ENCODE data around the gene C18orf63.
"Not testable (repeated sequence)": the region's sequence is repeated elsewhere in the genome, so short reads cannot be mapped to it uniquely, and the experiment has no call there.

The C18orf63 gene

DNA sequence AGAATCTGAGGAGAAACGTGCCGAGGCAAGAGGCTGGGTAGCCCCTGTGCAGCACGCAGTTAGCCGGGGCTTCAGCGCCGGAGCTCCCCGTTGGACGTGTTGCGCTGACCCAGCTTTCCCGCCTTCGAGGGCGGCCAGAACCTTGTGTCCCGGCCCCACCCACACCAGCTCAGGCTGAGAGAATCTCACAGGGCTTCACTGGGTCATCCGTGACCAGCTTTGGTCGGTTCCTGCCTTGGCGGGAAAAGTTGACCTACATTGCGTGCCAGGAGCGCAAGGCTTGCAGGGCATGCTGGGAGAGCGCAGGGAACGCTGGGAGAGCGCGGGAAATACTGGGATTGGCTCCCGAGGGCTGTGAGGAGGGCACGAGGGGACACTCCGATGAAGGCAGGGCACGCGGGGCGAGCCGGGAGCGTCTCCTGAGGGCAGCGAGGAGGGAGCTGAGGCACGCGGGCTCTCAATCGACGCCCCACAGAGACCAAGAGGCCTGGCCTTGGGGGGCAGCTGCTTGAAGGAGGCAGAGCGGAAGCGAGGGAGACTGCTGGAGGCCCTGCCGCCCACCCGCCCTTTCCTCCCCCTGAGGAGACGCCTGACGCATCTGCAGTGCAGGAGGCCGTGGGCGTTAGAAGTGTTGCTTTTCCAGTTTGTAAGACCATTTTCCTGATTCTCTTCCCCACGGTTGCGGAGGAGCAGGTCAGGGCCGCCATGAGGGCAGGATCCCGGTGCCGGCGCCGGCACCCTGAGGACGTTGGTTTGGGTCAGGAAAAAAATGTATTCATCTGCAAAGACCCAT, at the start of gene C18orf63:
Gene C18orf63, plus strand, starts transcription at position 376 of the 793 bp plus-strand sequence. CDS start 2,027 bp downstream, outside the sequence.
- DNase-seq (ENCODE audit: low spot score), result no peak

DNA sequence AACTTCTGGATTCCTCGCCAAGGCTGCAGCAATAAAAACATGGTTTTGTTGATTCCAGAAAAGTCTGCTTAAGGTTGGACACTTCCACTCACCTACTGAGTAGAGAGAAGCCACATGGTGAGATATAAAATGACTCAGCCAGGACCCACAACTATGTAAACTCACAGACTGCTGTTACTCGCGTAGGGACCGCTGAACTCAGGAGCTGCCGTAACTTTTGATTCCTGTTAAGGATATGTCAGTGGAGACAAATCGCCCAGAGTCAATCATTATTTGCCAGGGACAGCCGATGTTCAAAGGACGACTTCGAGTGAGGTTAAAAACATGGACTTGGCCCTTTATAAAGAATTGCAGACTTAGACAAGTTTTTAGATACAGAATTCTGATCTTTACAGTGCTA, 49.5 kb upstream of the C18orf63 start:
- no peak for DNase-seq (ENCODE audit: low spot score)

DNA sequence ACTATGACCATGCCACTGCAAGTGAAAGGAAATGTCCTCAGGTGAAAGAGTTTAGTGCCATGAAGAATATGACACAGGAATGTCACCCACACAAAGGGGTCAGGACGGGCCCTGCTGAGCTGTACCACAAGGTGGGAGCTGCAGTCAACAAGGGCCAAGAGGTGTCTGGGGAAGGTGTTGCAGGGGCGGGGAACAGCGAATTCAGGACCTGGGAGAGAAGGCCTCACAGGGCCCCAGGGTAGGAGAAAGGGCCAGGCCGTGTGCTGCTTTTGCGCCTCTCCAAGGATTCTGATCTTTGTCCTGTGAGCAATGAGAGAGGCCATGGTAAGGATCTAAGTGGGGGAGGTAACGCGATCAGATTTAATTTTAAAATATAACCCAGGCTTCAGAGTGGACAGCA, 47.5 kb upstream of the C18orf63 start:
- DNase-seq (ENCODE audit: low spot score), result no peak

DNA sequence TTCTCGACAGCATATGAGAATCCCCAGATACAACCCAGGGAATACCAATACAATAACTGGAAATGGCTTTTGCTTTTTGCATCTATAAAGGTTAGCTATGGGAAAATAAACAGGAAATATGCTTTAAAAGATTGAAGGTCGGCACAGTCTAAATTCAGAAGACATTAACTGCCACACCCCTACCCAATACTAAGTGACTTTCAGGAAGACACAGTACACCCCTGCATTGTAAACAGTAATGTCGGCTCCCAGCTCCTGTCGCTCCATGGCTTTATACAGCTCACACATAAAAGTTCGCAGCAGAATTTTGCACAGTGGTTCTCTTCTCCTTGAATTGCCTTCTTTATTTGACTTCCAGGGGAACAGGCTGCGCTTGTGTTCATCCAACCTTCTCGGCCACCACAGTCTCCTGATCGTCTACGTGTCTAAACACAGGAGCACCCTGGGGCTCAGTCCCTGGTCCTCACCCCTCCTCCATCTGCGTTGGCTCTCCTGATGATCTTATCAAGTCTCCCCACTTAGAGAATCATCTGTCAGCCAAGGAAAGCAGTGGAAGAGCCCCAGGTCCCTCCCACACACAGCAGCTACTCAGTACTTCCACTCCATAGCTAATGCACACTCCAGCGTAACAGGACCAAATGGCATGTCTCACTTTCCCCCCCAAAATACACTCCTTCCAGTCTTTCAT, 46.6 kb upstream of the C18orf63 start:
- no peak for DNase-seq (ENCODE audit: low spot score)

DNA sequence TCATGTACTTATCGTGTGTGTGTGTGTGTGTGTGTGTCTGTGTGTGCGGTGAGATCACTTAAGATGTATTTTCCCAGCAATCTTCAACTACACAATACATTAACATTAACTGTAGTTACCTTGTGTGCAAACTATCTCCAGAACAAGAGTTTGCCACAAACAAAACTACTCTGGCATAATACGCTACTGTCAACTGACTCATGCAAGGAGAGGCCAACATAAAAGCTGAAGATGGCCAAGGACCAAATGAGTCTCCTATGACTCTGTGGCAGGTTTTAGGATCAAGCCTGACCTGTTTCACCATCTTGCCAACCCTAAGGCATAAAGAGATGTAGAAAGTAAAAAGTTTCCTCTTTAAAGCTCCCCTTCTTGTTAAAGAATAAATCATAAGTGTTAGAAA, 44.0 kb upstream of the C18orf63 start:
- DNase-seq (ENCODE audit: low spot score), result no peak

DNA sequence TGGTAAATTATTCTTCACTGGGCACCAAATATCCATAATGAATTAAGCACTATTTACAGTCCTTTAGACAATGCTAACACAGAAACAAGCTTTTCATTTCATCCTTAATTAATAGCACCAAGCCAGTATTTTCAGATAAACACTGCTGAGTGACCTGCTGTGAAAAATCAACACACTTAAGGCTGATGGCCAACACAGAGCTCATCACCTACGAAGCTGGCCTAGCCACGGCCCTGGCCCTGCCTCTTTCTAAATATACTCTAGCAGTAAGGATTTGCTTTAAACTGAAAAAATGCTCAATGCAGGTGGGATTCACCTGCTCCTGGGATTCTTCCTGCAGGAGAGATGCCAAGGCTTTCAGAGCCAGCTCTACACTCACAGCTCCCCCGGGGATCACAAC, 42.2 kb upstream of the C18orf63 start:
- DNase-seq (ENCODE audit: low spot score), result no peak

DNA sequence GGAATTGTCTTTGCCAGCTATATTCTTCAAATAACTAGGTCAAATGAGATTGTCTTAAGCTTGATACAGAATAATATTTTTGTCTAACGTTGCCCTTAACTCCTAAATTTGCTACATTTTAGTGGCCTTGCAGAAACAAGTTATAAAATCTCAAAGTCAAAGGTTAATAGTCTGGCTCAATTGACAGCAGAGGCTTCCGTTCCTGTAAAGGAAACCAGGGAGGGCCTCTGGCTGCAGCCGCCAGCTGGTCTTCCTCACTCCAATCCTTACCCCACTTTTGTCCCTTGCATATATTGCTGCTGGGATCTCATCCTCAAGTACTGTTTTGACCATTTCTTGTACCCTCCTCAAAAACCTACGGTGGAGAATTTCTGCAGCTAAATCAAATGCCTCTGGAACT, 40.9 kb upstream of the C18orf63 start:
- DNase-seq (ENCODE audit: low spot score), result no peak

DNA sequence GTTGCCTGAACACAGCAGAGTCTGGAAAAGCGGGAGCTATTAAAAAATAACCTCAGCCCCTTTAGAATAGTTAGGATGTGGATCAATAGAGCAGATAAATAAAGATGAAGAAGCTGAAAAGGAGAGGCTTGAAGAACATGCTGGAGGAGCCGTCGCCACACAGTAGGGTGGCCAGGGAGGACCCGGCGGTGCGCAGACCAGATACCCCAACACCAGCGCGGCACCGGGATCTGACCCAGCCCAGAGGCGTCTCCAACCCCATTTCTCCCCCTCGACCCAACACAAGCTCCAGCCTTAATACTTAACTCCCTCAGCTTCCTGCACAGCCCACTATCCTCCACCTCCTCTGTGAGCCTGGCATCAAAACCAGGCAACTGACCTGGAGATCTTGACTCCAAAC, 39.9 kb upstream of the C18orf63 start:
- DNase-seq (ENCODE audit: low spot score), result no peak

DNA sequence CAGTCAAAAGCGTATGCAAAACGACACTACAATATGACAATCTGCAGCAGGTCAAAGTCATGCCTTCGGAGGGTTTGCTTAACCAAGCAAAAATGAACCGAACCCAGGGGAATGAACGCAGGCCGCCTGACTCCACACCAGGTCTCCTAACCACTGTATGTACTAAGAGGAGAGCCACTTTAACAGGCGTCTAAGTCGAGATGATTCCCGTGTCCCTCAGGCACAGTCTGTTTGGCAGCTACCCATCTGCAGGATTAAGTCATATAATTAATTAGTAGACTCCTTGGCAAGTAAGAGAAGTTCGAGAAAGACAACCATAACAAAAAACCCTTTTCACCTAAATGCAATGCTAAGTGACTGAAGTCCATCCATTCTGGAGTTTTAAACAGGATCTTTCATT, 39.0 kb upstream of the C18orf63 start:
- DNase-seq (ENCODE audit: low spot score), result no peak

DNA sequence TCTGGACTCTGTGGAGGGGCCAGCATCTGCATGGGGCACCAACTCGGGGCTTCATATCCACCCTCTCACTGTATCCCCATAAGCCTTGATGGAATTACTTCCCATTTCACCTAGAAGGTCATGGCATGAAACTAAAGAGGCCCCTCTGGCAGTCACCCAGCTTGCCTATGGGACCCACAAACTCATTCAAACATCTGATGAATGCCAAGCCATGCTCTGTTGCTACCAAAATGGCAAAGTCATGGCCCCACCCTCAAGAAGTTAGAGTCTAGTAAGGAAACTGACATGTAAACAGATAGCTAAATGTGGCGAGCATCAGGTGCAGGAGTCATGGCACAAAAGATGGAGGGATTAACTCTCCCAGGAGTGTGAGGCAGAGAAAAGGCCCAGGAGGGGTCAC, 38.3 kb upstream of the C18orf63 start:
- no peak for DNase-seq (ENCODE audit: low spot score)

DNA sequence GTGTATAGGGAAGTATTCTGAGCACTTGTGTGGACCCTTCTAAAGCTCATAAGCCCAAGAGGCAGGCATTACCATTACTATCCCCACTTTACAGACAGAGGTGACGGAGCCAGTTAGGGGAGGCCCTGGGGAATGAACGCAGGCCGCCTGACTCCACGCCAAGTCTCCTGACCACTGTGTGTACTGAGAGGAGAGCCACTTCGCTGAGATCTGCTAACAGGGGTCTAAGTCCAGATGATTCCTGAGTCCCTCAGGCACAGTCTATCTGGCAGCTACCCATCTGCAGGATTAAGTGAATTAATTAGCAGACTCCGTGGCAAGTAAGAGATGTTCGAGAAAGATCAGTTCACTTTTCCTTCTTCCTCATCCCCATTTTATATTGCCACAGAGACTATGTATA, 37.6 kb upstream of the C18orf63 start:
- no peak for DNase-seq (ENCODE audit: low spot score)

DNA sequence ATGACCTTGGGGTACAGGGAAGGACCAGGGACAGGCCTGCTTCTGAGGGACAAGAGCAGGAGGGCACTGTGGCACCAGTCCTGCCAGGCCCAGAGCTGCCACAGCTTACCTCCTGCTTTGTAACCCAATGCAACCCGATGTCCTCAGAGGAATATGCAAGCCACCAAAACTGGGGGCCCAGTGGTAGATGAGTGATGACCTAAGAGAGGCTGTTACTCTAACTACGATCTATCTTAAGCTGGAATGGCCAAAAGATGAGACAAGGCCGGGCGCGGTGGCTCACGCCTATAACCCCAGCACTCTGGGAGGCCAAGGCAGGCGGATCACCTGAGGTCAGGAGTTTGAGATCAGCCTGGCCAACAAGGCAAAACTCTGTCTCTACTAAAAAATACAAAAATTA, 36.7 kb upstream of the C18orf63 start:
- no peak for DNase-seq (ENCODE audit: low spot score)

DNA sequence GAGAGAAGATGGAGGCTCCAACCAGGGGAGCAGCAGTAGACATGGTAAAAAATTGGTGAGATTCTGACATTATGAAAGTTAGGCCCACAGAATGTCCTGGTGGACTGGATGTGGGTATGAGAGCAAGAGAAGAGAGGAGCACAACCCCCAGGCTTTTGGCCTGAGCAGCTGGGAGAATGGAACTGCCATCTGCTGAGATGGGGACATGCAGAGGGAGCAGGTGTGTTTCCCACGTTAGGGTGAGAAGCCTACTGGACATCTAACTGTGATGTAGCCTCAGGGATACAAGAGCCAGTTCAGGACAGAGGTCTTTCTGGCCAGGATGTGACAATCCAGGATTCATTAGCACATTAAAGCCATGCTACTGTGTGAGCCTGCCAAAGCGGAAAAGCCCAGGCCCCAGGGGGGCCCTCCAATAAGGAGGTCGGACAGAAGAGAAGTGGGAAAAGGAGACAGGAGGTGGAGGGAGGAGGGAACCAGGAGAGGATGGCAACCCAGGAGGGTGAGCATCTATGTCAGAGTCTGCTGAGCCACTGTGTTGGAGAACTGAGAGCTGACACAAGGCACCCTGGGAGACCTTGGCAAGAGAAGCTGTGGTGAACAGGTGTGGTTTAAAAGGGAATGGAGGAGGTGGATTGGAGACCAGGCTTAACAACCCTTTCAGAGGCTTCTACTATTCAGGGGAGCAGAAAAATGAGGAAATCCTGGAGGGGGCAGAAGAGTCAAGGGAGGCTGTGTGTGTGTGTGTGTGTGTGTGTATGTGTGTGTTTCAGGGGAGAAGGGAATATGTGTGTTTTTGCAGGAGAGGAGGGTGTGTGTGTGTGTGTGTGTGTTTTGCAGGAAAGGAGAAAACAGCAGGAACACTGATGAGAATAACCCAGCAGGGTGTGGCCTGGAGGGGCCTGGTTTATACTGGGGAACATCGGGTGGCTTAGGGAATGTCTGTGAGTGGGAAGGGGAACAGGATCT, 34.3 kb upstream of the C18orf63 start:
- DNase-seq (ENCODE audit: low spot score), result no peak

DNA sequence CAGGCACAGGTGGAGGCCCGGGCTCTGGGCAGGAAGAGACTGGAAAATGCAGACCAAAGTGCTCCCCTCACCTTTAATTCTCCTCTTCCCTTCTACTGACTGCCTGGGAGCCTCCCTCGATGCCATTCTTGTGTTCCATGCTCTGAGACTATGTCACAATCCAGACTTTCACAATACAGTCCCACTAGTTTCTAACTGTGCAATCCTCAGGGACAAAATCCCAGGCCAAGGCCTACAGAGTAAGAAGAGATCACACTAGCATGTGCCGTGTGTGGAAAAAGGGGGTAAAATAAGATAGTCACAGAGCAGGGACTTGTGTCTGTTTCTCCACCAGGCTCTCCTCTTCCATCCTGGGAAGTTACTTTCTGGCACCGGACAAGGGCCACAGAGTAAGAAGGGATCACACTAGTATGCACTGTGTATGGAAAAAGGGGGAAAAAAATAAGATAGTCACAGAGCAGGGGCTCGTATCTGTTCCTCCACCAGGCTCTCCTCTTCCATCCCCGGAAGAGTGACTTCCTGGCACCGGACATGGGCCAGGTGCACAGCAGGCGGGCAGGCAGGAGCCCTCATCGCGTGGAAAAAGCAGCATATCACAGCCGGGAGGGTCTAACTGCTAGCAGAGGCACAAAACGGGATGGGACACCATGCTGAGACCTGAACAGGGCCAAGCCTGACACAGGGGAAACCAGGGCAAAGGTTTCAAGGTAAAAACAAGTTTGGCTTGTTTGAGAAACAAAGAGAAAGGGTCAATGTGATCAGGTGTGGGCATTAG, 33.5 kb upstream of the C18orf63 start:
- no peak for DNase-seq (ENCODE audit: low spot score)

DNA sequence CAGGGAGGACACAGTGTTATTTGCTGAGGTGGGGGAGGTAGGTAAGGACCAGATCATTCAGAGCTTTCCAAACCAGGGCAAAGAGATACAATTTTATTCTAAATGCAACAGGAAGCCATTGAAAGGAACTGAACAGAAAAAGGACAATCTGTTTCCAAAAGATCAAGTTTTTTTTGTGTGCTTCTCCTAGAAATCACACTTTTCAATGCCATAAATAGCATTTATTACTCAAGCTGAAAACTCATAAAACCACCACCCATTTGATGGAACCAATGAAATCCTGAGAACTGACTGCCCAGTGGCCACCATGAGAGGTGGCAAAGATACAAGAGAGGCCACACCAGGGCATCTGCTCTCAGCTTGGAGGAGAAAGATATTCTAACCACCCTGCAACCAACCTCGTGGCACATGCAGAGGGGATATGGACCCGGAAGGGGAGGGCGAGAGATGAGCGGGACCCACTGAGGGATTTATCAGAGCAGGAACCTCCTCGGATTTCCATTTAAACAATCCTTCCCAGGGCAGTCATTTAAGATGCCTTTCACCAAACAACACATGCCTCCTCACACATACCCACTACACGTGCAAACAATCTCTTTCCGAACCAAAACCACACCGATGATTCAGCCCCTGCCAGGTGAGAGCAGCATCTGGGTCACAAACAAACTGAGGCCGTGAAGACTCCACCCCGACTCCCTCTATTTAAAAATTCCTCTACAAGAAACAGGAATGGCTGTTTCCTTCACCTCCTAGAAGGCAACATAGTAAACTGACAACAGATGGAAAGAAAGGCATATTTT, 32.7 kb upstream of the C18orf63 start:
- DNase-seq (ENCODE audit: low spot score), result no peak

DNA sequence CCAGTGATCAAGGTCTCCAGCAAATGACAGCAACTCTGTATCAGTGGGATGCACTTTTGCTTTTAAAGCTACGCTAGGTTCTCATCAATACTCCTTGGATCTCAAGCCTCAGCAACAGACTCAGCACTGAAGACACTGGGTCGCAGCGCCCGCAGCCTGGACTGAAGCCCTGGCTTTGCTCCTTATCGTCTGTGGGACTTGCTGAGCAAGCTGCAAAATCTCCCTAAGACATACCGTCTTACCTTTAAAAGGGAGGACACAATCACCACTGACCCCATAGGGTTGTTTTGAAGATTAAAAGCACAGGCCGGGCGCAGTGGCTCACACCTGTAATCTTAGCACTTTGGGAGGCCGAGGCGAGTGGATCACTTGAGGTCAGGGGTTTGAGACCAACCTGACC, 32.0 kb upstream of the C18orf63 start:
- DNase-seq (ENCODE audit: low spot score), result no peak

DNA sequence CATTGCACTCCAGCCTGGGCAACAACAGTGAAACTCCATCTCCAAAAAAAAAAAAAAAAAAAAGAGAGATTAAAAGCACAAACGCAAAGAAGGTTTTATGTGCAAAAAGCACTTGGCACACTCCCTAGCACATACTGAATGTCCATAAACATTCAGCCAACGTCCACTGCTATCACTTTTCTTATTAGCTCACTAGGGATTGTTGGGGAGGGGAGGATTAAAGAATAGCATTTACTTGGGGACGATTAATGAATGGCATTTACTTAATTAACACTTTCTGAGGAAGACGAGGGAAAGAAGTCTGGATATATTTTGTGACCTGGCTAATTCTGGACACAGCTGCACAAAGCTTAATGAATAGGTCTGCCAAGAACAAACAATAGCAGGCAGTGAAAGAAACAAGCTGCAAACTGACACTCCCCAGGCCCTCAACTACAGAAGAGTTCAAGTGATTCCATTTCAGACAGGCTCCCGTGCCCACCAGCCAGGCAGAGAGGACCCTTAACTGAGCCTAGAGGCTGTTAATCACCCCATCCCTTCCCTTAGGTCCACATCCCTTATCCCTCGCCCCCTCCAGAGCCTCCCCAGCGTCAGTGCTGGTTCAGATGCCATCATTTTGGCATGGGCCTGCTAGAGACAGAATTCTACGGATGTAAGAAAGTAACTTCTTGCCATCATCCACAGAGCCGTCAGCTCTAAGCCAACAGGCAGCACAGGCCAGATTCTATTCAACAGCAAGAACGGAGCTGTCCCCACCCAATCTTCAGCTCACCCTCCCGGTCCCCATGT, 31.3 kb upstream of the C18orf63 start:
- DNase-seq (ENCODE audit: low spot score), result no peak

DNA sequence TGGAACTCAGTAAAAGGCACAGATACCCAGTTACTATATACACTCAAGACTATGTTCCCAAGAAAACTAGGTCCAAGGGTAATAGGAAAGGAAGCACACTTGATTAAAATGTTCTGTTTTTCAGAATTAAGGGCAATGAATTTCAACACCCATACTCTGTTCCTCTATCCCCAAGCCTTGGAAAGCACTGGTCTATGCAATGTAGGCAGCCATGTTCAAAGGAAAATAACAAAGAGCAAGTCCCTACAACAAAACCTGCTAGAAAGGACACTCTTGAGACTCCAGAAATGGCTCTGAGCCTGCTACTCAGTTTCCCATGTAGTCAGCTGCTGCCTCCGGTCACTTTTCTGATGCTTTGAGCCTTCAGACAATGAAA, 30.7 kb upstream of the C18orf63 start:
- no peak for DNase-seq (ENCODE audit: low spot score)

DNA sequence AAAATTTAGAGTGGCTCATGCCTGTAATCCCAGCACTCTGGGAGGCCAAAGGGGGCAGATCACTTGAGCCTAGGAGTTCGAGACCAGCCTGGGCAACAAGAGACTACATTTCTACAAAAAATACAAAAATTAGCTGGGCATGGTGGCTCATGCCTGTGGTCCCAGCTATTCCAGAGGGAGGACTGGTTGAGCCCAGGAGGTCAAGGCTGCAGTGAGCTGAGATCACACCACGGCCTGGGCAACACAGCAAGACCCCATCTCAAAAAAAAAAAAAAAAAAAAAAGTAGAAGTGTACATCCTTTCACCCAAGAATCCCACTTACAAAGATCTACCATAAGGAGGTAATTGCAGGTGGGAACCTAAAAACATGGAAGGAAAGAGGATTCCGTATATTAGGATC, 30.1 kb upstream of the C18orf63 start:
- DNase-seq (ENCODE audit: low spot score), result not testable (repeated sequence)
